DND-41 (cell line): ENCODE results near the gene NRGN.

Experiments used
- ATAC-seq: fragments of 200-7000 bp; cut with Tn5 transposase; 3 replicates; pipeline ENCODE4 v1.9.1; 2021; ENCODE audit warnings: low read depth; ENCODE audit not compliant: insufficient read depth
- DNase-seq: peaks from one replicate; pipeline ENCODE4 v3.0.0-alpha.2; 2020
- H2AFZ ChIP-seq: 2 replicates; pipeline ENCODE4 v1.6.0; 2012; ENCODE audit warnings: low read depth, low read length
- H3K27ac ChIP-seq: 2 replicates; pipeline ENCODE4 v1.5.1; 2012; ENCODE audit warnings: low read length, inconsistent platforms
- H3K27me3 ChIP-seq: fragments of 200-600 bp; sonication (generic); 2 replicates; pipeline ENCODE4 v1.6.0; 2012; ENCODE audit warnings: low read length, mild to moderate bottlenecking, inconsistent platforms; ENCODE audit not compliant: insufficient read depth, poor library complexity
- H3K36me3 ChIP-seq: 2 replicates; pipeline ENCODE4 v1.5.1; 2012; ENCODE audit warnings: low read length, inconsistent platforms; ENCODE audit not compliant: insufficient read depth
- H3K4me1 ChIP-seq: 2 replicates; pipeline ENCODE4 v1.5.1; 2012; ENCODE audit warnings: mild to moderate bottlenecking, low read length; ENCODE audit not compliant: insufficient read depth
- H3K4me2 ChIP-seq: 2 replicates; pipeline ENCODE4 v1.6.0; 2012; ENCODE audit warnings: mild to moderate bottlenecking, moderate library complexity, low read length, inconsistent platforms; ENCODE audit not compliant: insufficient read depth
- H3K4me3 ChIP-seq, 2 experiments: fragments of 200-600 bp in 1 of 2; shearing (Covaris generic) in 1 of 2; 2 replicates each; pipeline ENCODE4 v1.5.1; 2012 to 2016; ENCODE audit warnings: inconsistent platforms in 2 of 2, low read length in 2 of 2, mild to moderate bottlenecking in 2 of 2, low read depth in 1 of 2, moderate library complexity in 1 of 2
- H3K79me2 ChIP-seq: 2 replicates; pipeline ENCODE4 v1.6.0; 2012; ENCODE audit warnings: low read length, inconsistent platforms; ENCODE audit not compliant: insufficient read depth
- H3K9ac ChIP-seq: 2 replicates; pipeline ENCODE4 v1.6.0; 2012; ENCODE audit warnings: low read depth, mild to moderate bottlenecking, inconsistent platforms, low read length, moderate library complexity
- H3K9me3 ChIP-seq: 2 replicates; pipeline ENCODE4 v1.5.1; 2012; ENCODE audit warnings: low read length, moderate library complexity, mild to moderate bottlenecking, inconsistent platforms; ENCODE audit not compliant: insufficient read depth, severe bottlenecking
- H4K20me1 ChIP-seq: 2 replicates; pipeline ENCODE4 v1.6.0; 2012; ENCODE audit warnings: low read length; ENCODE audit not compliant: insufficient read depth
- CTCF ChIP-seq: IDR thresholded peaks from 2 replicates; pipeline ENCODE4 v1.5.1; 2012; ENCODE audit warnings: borderline replicate concordance, low read length, moderate library complexity, mild to moderate bottlenecking; ENCODE audit not compliant: poor library complexity, severe bottlenecking; ENCODE audit errors: extremely low read depth
- EZH2 ChIP-seq: IDR thresholded peaks from 3 replicates; pipeline ENCODE4 v1.6.1; 2012; ENCODE audit warnings: borderline replicate concordance, low read depth, mild to moderate bottlenecking, moderate library complexity, low read length, inconsistent platforms; ENCODE audit not compliant: severe bottlenecking

The NRGN gene

GRCh38 chr11:124739479-124740276 is at the start of gene NRGN:
Gene NRGN, plus strand, starts transcription at chr11:124739942. Its CDS starts 143 bp downstream, at chr11:124740085.
- H4K20me1 ChIP-seq = peaks cover 7% of the 10 kb centered on the region; the same call in 1 of the 2 replicates
- peaks cover 28% of the 10 kb centered on the region for H3K27me3 ChIP-seq
- ATAC-seq = no peak
- no peaks in the 10 kb centered on the region for H3K9me3 ChIP-seq
- H3K4me3 ChIP-seq = no peak within 1 kb of the TSS
- DNase-seq = no peak
- H3K36me3 ChIP-seq = no peaks in the 10 kb centered on the region
- no peak within 1 kb of the TSS for H3K27ac ChIP-seq
- no peak for TF ChIP-seq EZH2
- no peak for TF ChIP-seq CTCF
- H3K4me1 ChIP-seq = no peaks in the 10 kb centered on the region
- H3K9ac ChIP-seq = no peak within 1 kb of the TSS
- no peak within 1 kb of the TSS for H2AFZ ChIP-seq
- no peaks in the 10 kb centered on the region for H3K79me2 ChIP-seq
- H3K4me2 ChIP-seq = no peak within 1 kb of the TSS

GRCh38 chr11:124693142-124693541 is 46.6 kb upstream of the NRGN start:
- no peak for ATAC-seq
- Histone ChIP-seq H3K4me2 (no peak overlapping the region), H2AFZ (no peak overlapping the region), H3K36me3 (no peaks in the 10 kb centered on the region), H3K4me3 (no peak overlapping the region), H3K9me3 (no peaks in the 10 kb centered on the region), H4K20me1 (no peaks in the 10 kb centered on the region), H3K27ac (no peak overlapping the region), H3K27me3 (peaks cover 8% of the 10 kb centered on the region), H3K79me2 (no peaks in the 10 kb centered on the region), H3K9ac (no peak overlapping the region), H3K4me1 (no peaks in the 10 kb centered on the region)
- no peak for DNase-seq
- no peak for TF ChIP-seq CTCF
- TF ChIP-seq EZH2 = no peak

GRCh38 chr11:124699547-124699946 is 40.2 kb upstream of the NRGN start:
- H3K9me3 ChIP-seq = no peaks in the 10 kb centered on the region
- H3K36me3 ChIP-seq = no peaks in the 10 kb centered on the region
- no peaks in the 10 kb centered on the region for H3K79me2 ChIP-seq
- H3K27me3 ChIP-seq = peaks cover 12% of the 10 kb centered on the region
- no peak for TF ChIP-seq CTCF
- no peak for TF ChIP-seq EZH2
- DNase-seq = no peak
- no peak for ATAC-seq
- no peak overlapping the region for H3K4me2 ChIP-seq
- no peak overlapping the region for H2AFZ ChIP-seq
- no peak overlapping the region for H3K4me3 ChIP-seq
- H4K20me1 ChIP-seq = no peaks in the 10 kb centered on the region
- no peak overlapping the region for H3K27ac ChIP-seq
- H3K4me1 ChIP-seq = no peaks in the 10 kb centered on the region
- no peak overlapping the region for H3K9ac ChIP-seq
